K562 (cell line): Measurements from ENCODE around the gene SIGLEC5. TPM values are rescaled to one million over a fixed set of nuclear protein-coding genes. Genes with fewer than 3 reads are reported as not detected.

Experiments used
- ARID1B ChIP-seq: fragments of 450-650 bp; IDR thresholded peaks from 2 replicates; pipeline ENCODE4 v1.6.1; 2016; ENCODE audit warnings: antibody characterized with exemption, mild to moderate bottlenecking, inconsistent platforms
- BCOR ChIP-seq: fragments of 450-650 bp; IDR thresholded peaks from 2 replicates; pipeline ENCODE4 v1.6.1; 2016
- BRCA1 ChIP-seq, 2 experiments: fragments of 450-650 bp in 1 of 2; sonication (generic) in 1 of 2; formaldehyde crosslinking in 1 of 2; IDR thresholded peaks; 2 replicates each; pipeline versions ENCODE4 v1.5.0 to v1.6.1; 2017 to 2020; ENCODE audit warnings: mild to moderate bottlenecking in 1 of 2, missing genetic modification reagents in 1 of 2
- DIDO1 ChIP-seq: fragments of 450-650 bp; IDR thresholded peaks from 2 replicates; pipeline ENCODE4 v1.6.1; 2016; ENCODE audit warnings: low read depth, missing biosample characterization, missing genetic modification characterization
- DNMT1 ChIP-seq: fragments of 450-650 bp; IDR thresholded peaks from 2 replicates; pipeline ENCODE4 v1.6.1; 2016; ENCODE audit warnings: antibody characterized with exemption, mild to moderate bottlenecking
- GATAD2B ChIP-seq: fragments of 450-650 bp; IDR thresholded peaks from 2 replicates; pipeline ENCODE4 v1.6.1; 2017; ENCODE audit warnings: mild to moderate bottlenecking, borderline replicate concordance
- HDAC2 ChIP-seq: fragments of 450-650 bp; IDR thresholded peaks from 2 replicates; pipeline ENCODE4 v1.6.1; 2016; ENCODE audit warnings: mild to moderate bottlenecking
- HNRNPL ChIP-seq: fragments of 200-400 bp; formaldehyde crosslinking; IDR thresholded peaks from 2 replicates; pipeline ENCODE4 v1.6.1; 2017; ENCODE audit warnings: low read depth, mild to moderate bottlenecking, low read length
- NFE2L1 ChIP-seq: fragments of 450-650 bp; IDR thresholded peaks from 2 replicates; pipeline ENCODE4 v1.6.1; 2016; ENCODE audit warnings: missing genetic modification characterization, low read depth, mild to moderate bottlenecking, missing compliant biosample characterization, moderate library complexity, borderline replicate concordance
- NUFIP1 ChIP-seq: fragments of 450-650 bp; IDR thresholded peaks from 2 replicates; pipeline ENCODE4 v1.6.1; 2018; ENCODE audit not compliant: partially characterized antibody
- OTX1 ChIP-seq: fragments of 450-650 bp; formaldehyde crosslinking; IDR thresholded peaks from 2 replicates; pipeline ENCODE4 v1.4.0; 2022; ENCODE audit warnings: mild to moderate bottlenecking
- PML ChIP-seq: IDR thresholded peaks from 2 replicates; pipeline ENCODE4 v1.6.1; 2012; ENCODE audit warnings: low read length, inconsistent platforms
- PTTG1 ChIP-seq: fragments of 450-650 bp; IDR thresholded peaks from 2 replicates; pipeline ENCODE4 v1.6.1; 2016; ENCODE audit warnings: low read depth, mild to moderate bottlenecking, missing genetic modification characterization, missing compliant biosample characterization
- SMAD4 ChIP-seq: fragments of 250-450 bp; sonication (Bioruptor Pico); conservative IDR thresholded peaks from 2 replicates; pipeline ENCODE4 v1.8.0; 2021; ENCODE audit warnings: inconsistent platforms, mild to moderate bottlenecking, moderate library complexity
- SMARCA5 ChIP-seq: fragments of 450-650 bp; IDR thresholded peaks from 2 replicates; pipeline ENCODE4 v1.6.1; 2016
- SPI1 ChIP-seq: IDR thresholded peaks from 2 replicates; pipeline ENCODE4 v1.6.1; 2011; ENCODE audit warnings: low read depth, low read length, control low read depth, borderline replicate concordance
- STAT5B ChIP-seq: fragments of 250-450 bp; sonication (Bioruptor Pico); IDR thresholded peaks from 2 replicates; pipeline ENCODE4 v1.8.0; 2021; ENCODE audit warnings: mild to moderate bottlenecking, inconsistent platforms
- TAF15 ChIP-seq: fragments of 200-400 bp; formaldehyde crosslinking; IDR thresholded peaks from 2 replicates; pipeline ENCODE4 v1.6.1; 2017; ENCODE audit warnings: mild to moderate bottlenecking, low read depth, low read length, moderate library complexity
- TAF9B ChIP-seq: fragments of 450-650 bp; IDR thresholded peaks from 2 replicates; pipeline ENCODE4 v1.6.1; 2018; ENCODE audit warnings: mild to moderate bottlenecking; ENCODE audit not compliant: partially characterized antibody
- THAP7 ChIP-seq: fragments of 250-450 bp; sonication (Bioruptor Pico); IDR thresholded peaks from 2 replicates; pipeline ENCODE4 v1.5.0; 2021
- TSC22D4 ChIP-seq: fragments of 450-650 bp; IDR thresholded peaks from 2 replicates; pipeline ENCODE4 v1.6.1; 2016; ENCODE audit warnings: missing genetic modification characterization, missing biosample characterization, control low read depth
- ZNF174 ChIP-seq: fragments of 250-450 bp; sonication (Bioruptor Pico); IDR thresholded peaks from 2 replicates; pipeline ENCODE4 v1.4.0; 2020; ENCODE audit warnings: mild to moderate bottlenecking
- ZNF24 ChIP-seq: fragments of 450-650 bp; IDR thresholded peaks from 2 replicates; pipeline ENCODE4 v1.6.1; 2016
- ZNF324 ChIP-seq: fragments of 250-450 bp; sonication (Bioruptor Pico); IDR thresholded peaks from 2 replicates; pipeline ENCODE4 v1.4.0; 2020; ENCODE audit warnings: mild to moderate bottlenecking
- ZNF592 ChIP-seq: fragments of 450-650 bp; IDR thresholded peaks from 2 replicates; pipeline ENCODE4 v1.6.1; 2017; ENCODE audit warnings: antibody characterized with exemption, mild to moderate bottlenecking
- ZNF639 ChIP-seq, 2 experiments: fragments of 200-800 bp in 1 of 2; sonication (Bioruptor generic) in 1 of 2; sonication (generic) in 1 of 2; formaldehyde crosslinking in 1 of 2; IDR thresholded peaks in 1 of 2; conservative IDR thresholded peaks in 1 of 2; 2 replicates each; pipeline versions ENCODE4 v1.5.0 to v1.6.1; 2016 to 2020; ENCODE audit warnings: missing compliant biosample characterization in 1 of 2, missing genetic modification characterization in 1 of 2, missing genetic modification reagents in 1 of 2
- ZNF780A ChIP-seq: fragments of 250-450 bp; sonication (Bioruptor Pico); IDR thresholded peaks from 2 replicates; pipeline ENCODE4 v1.5.0; 2021; ENCODE audit warnings: mild to moderate bottlenecking
- polyA plus RNA-seq, 8 experiments: library from polyadenylated mRNA; depleted of rRNA in 4 of 8; stranded (reverse) in 5 of 8; unstranded in 3 of 8; fragments of >200 nt; fragmentation: Nextera tagmentation in 2 of 8; fragmentation: Illumina TruSeq in 1 of 8; extraction: Ambion mirVana in 2 of 8; extraction: Trizol in 1 of 8; gene quantifications; 2 replicates each; pipeline versions ENCODE4 v1.2.1 to v1.2.3, GENCODE V29; 2011 to 2014; ENCODE audit warnings: inconsistent platforms in 1 of 8, missing spikeins in 1 of 8
- total RNA-seq, 7 experiments: library from RNA; depleted of rRNA in 6 of 7; stranded (reverse); fragments of >200 nt in 6 of 7; fragmentation: Illumina TruSeq in 2 of 7; extraction: Trizol in 2 of 7; gene quantifications; 2 replicates each; pipeline versions ENCODE4 v1.2.1 to v1.2.3, GENCODE V29; 2011 to 2021; ENCODE audit warnings: low replicate concordance in 1 of 7

The SIGLEC5 gene
- total and polyA plus RNA-seq, 9 of the 15 experiments (the other 6 are each of a cell fraction or from before 2014, with no cell fraction given): 0.14 TPM; not detected in 8

- TF ChIP-seq TSC22D4 (tag) (no peak), GATAD2B (no peak), SMARCA5 (peak; percentile 72; the same call in 1 of the 2 replicates), BRCA1 (IDR thresholded peaks at IDR 0.05) (no peak), BRCA1 (CRISPR knock-in tag; IDR thresholded peaks at IDR 0.05) (no peak), DNMT1 (no peak), ZNF324 (CRISPR knock-in tag) (no peak), NFE2L1 (tag) (no peak), ZNF592 (peak; percentile 47), OTX1 (CRISPR knock-in tag) (no peak), ZNF780A (CRISPR knock-in tag) (no peak), HNRNPL (no peak), ZNF24 (no peak), ZNF639 (CRISPR knock-in tag; conservative IDR thresholded peaks at IDR 0.05 in 1 of 2, IDR thresholded peaks at IDR 0.05 in 1 of 2) (peak in 1 of 2 experiments; percentile 54; a peak in 1 of 4 replicates), DIDO1 (tag) (no peak), PTTG1 (tag) (no peak), STAT5B (CRISPR knock-in tag) (no peak), SMAD4 (CRISPR knock-in tag) (peak; percentile 50; the same call in 1 of the 2 replicates), ARID1B (peak; percentile 78), SPI1 (peak; percentile 98), HDAC2 (0 out of 2 replicates have a peak, but pooled peaks have one; percentile 71), NUFIP1 (no peak), BCOR (peak; percentile 73; the same call in 1 of the 2 replicates), TAF15 (no peak), TAF9B (no peak), PML (peak; percentile 38; the same call in 1 of the 2 replicates), THAP7 (CRISPR knock-in tag) (no peak), ZNF174 (CRISPR knock-in tag) (no peak)
Measured at GRCh38 chr19:51572410-51572809, 57.8 kb downstream of the SIGLEC5 start (continued).
